ENCODE measurements around the gene FSIP1.

Gene FSIP1

DNA sequence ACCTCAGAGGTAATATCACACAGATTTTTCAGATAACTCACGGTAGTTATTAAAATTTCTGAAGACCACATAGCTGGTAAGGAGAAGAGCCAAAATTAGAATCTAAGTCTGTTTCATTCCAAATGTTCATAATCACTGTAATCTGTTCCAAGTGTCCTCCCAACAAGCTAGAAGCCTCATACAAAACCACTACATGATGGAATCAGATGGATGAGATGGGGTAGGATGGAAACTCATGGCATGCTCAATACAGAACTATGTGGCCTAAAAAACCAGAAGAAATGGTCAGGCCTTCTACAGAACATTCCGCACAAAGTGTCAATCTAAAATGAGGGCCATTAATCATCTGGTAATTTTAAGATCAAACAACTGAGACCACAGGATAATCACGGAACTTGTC lies 110.0 kb downstream of the FSIP1 start:
- no peak for DNase-seq

- DNase-seq = no peak
Measured at GRCh38 chr15:39672184-39672583, 110.5 kb downstream of the FSIP1 start.

DNA sequence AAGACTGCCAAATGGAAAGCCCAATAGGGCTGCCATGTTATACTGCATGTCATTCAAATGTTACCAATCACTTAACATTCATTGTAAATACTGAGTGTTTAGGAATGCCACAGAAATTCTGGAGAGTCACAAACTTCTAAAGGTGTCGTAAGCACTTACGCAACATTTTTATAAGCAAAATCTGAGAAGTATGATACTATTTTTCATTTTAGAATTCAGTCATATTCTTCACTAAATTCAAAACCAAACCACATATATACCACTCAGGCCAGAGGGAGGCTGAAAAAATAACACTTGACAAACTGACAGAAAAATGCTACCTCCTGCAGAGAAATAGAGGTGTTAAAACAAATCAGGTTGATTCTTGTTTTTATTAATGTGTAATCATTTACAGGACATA lies 112.0 kb downstream of the FSIP1 start:
- no peak for DNase-seq

DNA sequence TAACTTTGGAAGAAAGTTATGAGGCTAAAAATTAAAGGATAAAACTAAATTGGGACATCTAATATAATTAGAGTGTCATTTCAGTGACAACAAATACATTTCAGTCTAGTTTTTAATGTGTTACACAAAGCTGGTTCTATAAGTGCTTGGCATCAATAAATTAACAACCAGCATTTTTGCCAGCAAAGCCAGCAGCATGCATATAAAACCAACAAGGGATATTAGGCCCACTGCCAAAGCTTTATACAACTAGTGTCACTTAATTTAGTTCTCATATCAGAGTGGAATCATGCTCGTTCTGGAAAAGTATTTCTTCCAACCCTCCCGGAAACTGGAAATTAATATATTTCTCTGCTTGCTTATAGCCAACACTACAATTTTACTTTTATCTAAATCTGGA lies 113.0 kb downstream of the FSIP1 start:
- DNase-seq = no peak

GRCh38 chr15:39669241-39669640 lies 113.4 kb downstream of the FSIP1 start:
- no peak for DNase-seq

- no peak for DNase-seq
Measured at GRCh38 chr15:39668457-39668856, 114.2 kb downstream of the FSIP1 start.

- DNase-seq = no peak
Measured at GRCh38 chr15:39667382-39668127, 115.1 kb downstream of the FSIP1 start.

DNA sequence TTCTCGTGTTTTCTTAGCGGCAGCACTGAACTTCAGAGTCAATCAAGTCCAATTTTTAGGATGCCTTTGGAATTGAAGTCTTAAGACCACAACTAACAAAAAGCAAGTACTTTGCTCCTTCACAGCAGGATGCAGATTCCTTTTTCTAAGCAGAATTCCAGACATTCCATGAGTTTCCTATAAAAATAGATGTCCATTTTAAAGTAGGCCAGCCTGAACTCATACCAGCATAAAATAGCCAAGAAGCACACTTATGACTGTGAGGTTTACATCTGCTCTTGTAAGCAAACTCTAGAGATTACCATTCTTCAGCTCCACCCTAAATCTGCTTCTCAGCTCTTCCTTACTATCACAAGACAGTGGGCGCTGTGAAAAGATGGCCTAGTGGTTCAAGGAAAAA lies 116.0 kb downstream of the FSIP1 start:
- DNase-seq = no peak

DNA sequence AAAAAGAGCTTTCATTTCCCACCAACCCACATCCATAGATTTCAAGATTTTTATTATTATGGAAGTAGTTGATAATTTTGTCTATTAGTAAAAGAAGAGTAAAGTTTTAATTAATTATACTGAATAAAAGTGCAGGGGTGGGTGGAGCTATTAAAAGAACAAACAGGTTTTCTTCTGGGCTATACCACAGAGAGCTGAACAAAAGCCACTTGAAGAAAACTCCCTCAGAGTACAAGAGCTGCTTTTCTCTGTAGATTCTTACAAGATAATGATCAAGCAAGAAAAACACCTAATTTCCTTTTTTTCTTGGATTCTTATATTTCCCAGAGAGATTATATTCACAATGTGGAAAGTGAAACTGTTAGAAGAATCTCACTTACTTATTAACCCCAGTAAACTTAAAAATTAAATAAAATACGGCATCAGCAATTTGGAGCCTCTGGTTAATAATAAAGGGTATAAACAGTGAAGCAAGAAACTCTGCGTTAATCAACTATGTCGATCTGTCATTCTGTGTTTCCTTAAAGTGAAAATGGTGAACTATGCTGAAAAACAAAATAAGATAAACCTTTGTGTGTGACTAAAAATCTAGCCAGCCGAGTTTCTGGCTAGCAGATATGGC lies 116.9 kb downstream of the FSIP1 start:
- no peak for DNase-seq

DNA sequence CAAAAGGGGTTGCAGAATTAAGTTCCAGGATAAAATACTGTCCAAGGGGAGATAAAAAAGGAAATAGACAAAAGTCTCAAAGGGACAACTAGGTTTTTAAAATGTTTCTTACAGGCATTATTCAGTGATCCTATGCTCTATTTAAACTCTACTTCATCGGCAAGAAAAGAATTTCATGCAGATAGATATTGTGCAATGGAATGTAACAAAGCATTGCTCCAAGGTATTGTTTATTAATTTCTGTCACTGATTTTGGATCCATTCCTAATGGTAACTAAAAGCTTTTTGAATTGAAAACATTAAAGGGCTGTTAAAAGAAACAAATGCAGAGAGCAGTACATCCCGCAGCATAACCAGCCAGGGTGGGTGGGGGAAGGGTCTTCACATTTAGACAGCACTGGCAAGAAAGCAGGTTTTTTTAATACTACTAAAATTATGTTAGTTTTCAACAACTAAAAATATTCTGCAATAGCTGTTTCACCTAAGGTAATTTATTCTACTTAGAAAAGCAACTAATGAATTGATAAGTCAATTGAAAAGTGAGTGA lies 118.9 kb downstream of the FSIP1 start:
- DNase-seq = no peak

- DNase-seq = no peak
Measured at GRCh38 chr15:39661776-39662175, 120.9 kb downstream of the FSIP1 start.

DNA sequence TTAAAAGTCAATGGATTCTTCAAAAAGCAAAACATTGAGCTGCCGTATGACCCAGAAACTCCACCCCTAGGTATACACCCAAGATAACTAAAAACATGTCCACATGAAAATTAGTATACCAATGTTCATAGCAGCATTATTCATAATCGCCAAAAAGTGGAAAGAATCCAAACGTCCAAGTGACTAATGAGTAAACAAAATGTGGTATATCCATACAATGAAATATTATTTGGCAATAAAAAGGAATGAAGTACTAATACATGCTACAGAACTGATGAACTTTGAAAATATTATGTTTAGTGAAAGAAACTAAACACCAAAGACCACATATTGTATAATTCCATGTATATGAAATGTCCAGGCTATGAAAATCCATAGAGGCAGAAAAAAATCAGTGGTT lies 123.9 kb downstream of the FSIP1 start:
- no peak for DNase-seq

- DNase-seq = no peak
Measured at GRCh38 chr15:39657668-39658067, 125.0 kb downstream of the FSIP1 start.

- no peak for DNase-seq
Measured at GRCh38 chr15:39657181-39657580, 125.5 kb downstream of the FSIP1 start.

DNA sequence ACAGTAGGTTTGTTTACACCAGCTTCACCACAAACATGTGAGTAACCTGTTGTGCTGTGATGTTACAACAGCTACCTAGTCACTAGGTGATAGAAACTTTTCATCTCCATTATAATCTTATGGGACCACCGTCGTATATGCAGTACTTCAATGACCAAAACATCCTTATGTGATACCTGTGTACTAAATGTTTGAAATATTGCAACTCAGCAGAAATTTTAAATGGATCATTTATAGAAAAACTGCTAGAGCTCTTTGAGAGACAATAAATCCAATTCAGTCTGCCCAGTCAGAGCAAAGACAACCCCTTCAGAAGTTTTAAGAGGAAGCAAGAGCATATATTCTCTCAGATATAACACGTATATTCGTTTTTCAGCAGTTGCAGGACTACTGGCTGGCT lies 128.3 kb downstream of the FSIP1 start:
- DNase-seq = no peak

GRCh38 chr15:39651881-39652280 lies 130.8 kb downstream of the FSIP1 start:
- DNase-seq = no peak

GRCh38 chr15:39651295-39651694 lies 131.3 kb downstream of the FSIP1 start:
- DNase-seq = no peak

GRCh38 chr15:39649757-39650156 lies 132.9 kb downstream of the FSIP1 start:
- DNase-seq = no peak

- no peak for DNase-seq
Measured at GRCh38 chr15:39646425-39646824, 136.2 kb downstream of the FSIP1 start.

GRCh38 chr15:39645976-39646257 lies 136.7 kb downstream of the FSIP1 start:
- no peak for DNase-seq

- DNase-seq = no peak
Measured at GRCh38 chr15:39645138-39645975, 137.3 kb downstream of the FSIP1 start.

- DNase-seq = no peak
Measured at GRCh38 chr15:39644136-39644535, 138.5 kb downstream of the FSIP1 start.

DNA sequence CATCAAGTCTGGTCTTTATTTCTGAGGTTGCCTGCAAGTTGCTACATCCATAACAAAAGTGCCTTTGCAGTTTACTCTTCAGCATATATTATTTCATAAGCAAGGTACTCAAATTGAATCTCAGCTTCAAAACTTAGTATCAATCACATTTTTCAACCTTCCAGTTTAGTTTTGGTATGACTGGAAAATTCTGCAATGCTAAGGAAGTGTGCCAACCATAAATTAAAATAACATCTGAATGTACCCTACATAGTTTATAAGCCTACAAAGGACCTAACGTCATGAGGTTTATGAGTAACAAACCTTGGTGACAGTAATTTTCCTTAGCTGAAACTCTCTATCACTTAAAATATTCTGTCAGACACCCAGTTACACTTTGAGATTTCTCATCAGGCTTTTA lies 138.9 kb downstream of the FSIP1 start:
- DNase-seq = no peak
